ENCODE measurements around the gene MRPL52.
A peak's percentile ranks its signal among the peaks of the same experiment; 100 is the strongest.
"Not testable (repeated sequence)": the region's sequence is repeated elsewhere in the genome, so short reads cannot be mapped to it uniquely, and the experiment has no call there.

MRPL52 gene

GRCh38 chr14:22837750-22838538 is 8.3 kb downstream of the MRPL52 start:
- peak; percentile 41 for DNase-seq (ENCODE audit: low read depth)

- DNase-seq (ENCODE audit: low read depth), result peak; percentile 82
These were observed 8.9 kb downstream of the MRPL52 start for GRCh38 chr14:22838631-22839041.

- DNase-seq (ENCODE audit: low read depth), result peak; percentile 53
These were observed 9.6 kb downstream of the MRPL52 start for GRCh38 chr14:22839159-22839779.

GRCh38 chr14:22841311-22841710 is 11.6 kb downstream of the MRPL52 start:
- no peak for DNase-seq (ENCODE audit: low read depth)

GRCh38 chr14:22841769-22842168 is 12.1 kb downstream of the MRPL52 start:
- no peak for DNase-seq (ENCODE audit: low read depth)

GRCh38 chr14:22842211-22843122 is 12.8 kb downstream of the MRPL52 start:
- no peak for DNase-seq (ENCODE audit: low read depth)

GRCh38 chr14:22843123-22843925 is 13.6 kb downstream of the MRPL52 start:
- DNase-seq (ENCODE audit: low read depth), result no peak

GRCh38 chr14:22844221-22845102 is 14.8 kb downstream of the MRPL52 start:
- DNase-seq (ENCODE audit: low read depth), result no peak

- no peak for DNase-seq (ENCODE audit: low read depth)
These were observed 15.4 kb downstream of the MRPL52 start for GRCh38 chr14:22845103-22845394.

- DNase-seq (ENCODE audit: low read depth), result no peak
These were observed 16.3 kb downstream of the MRPL52 start for GRCh38 chr14:22845821-22846625.

- DNase-seq (ENCODE audit: low read depth), result no peak
These were observed 17.2 kb downstream of the MRPL52 start for GRCh38 chr14:22846811-22847307.

GRCh38 chr14:22847661-22848341 is 18.1 kb downstream of the MRPL52 start:
- peak; percentile 61 for DNase-seq (ENCODE audit: low read depth)

GRCh38 chr14:22848351-22849164 is 18.9 kb downstream of the MRPL52 start:
- DNase-seq (ENCODE audit: low read depth), result peak; percentile 81

GRCh38 chr14:22849212-22849819 is 19.6 kb downstream of the MRPL52 start:
- DNase-seq (ENCODE audit: low read depth), result no peak

- DNase-seq (ENCODE audit: low read depth), result peak; percentile 94
These were observed 21.5 kb downstream of the MRPL52 start for GRCh38 chr14:22850944-22851764.

- not testable (repeated sequence) for DNase-seq (ENCODE audit: low read depth)
These were observed 22.5 kb downstream of the MRPL52 start for GRCh38 chr14:22852178-22852577.

GRCh38 chr14:22852599-22852939 is 22.9 kb downstream of the MRPL52 start:
- DNase-seq (ENCODE audit: low read depth), result no peak
